ENCODE data around the gene UNC5CL.

- no peak for TF ChIP-seq CTCF (conservative IDR thresholded peaks at IDR 0.05; ENCODE audit: low read length)
- TF ChIP-seq EZH2phosphoT487 (IDR thresholded peaks at IDR 0.05; ENCODE audit: borderline replicate concordance, low read depth, low read length) = no peak
Observed at GRCh38 chr6:41043151-41043550, 4.1 kb upstream of the UNC5CL start.

Data from OCI-LY7 (cell line).